AG10803 (cell line): ENCODE measurements around the gene AGAP3.

Source experiments
- DNase-seq: peaks from one replicate; pipeline ENCODE4 v3.0.0; 2010; ENCODE audit warnings: low read depth
- H3K4me3 ChIP-seq: 2 replicates; pipeline ENCODE4 v1.5.1; 2011; ENCODE audit warnings: mild to moderate bottlenecking, low read length, control low read depth
- CTCF ChIP-seq: conservative IDR thresholded peaks from 2 replicates; pipeline ENCODE4 v1.5.1; 2011; ENCODE audit warnings: mild to moderate bottlenecking, low read length, control low read depth, inconsistent platforms

AGAP3 gene

GRCh38 chr7:151188252-151188542 lies 101.9 kb downstream of the AGAP3 start:
- H3K4me3 ChIP-seq, result no peak overlapping the region
- DNase-seq, result no peak
- no peak for TF ChIP-seq CTCF

- DNase-seq, result no peak
- no peak for TF ChIP-seq CTCF
- no peak overlapping the region for H3K4me3 ChIP-seq
These were observed 102.8 kb downstream of the AGAP3 start for GRCh38 chr7:151189038-151189437.

- no peak for DNase-seq
- no peak for TF ChIP-seq CTCF
- no peak overlapping the region for H3K4me3 ChIP-seq
These were observed 105.3 kb downstream of the AGAP3 start for GRCh38 chr7:151191544-151191943.

- TF ChIP-seq CTCF, result no peak
- no peak for DNase-seq
- H3K4me3 ChIP-seq, result no peak overlapping the region
These were observed 105.8 kb downstream of the AGAP3 start for GRCh38 chr7:151192002-151192539.

- no peak for TF ChIP-seq CTCF
- no peak overlapping the region for H3K4me3 ChIP-seq
- DNase-seq, result no peak
These were observed 107.1 kb downstream of the AGAP3 start for GRCh38 chr7:151193203-151193978.
